AG09309 (cell line): ENCODE measurements around the gene RXRA.

Source experiments
- DNase-seq: peaks from one replicate; pipeline ENCODE4 v3.0.0-alpha.2; 2010; ENCODE audit warnings: low read depth
- H3K4me3 ChIP-seq: 2 replicates; pipeline ENCODE4 v1.5.1; 2011; ENCODE audit warnings: mild to moderate bottlenecking, low read depth, low read length, moderate library complexity; ENCODE audit not compliant: control insufficient read depth
- TF ChIP-seq, protein P1 (sequence below): IDR thresholded peaks from 2 replicates; pipeline ENCODE4 v1.5.1; 2011; ENCODE audit warnings: mild to moderate bottlenecking, low read depth, low read length, inconsistent platforms; ENCODE audit not compliant: insufficient read depth, control insufficient read depth; ENCODE audit errors: missing control alignments

The RXRA gene

DNA sequence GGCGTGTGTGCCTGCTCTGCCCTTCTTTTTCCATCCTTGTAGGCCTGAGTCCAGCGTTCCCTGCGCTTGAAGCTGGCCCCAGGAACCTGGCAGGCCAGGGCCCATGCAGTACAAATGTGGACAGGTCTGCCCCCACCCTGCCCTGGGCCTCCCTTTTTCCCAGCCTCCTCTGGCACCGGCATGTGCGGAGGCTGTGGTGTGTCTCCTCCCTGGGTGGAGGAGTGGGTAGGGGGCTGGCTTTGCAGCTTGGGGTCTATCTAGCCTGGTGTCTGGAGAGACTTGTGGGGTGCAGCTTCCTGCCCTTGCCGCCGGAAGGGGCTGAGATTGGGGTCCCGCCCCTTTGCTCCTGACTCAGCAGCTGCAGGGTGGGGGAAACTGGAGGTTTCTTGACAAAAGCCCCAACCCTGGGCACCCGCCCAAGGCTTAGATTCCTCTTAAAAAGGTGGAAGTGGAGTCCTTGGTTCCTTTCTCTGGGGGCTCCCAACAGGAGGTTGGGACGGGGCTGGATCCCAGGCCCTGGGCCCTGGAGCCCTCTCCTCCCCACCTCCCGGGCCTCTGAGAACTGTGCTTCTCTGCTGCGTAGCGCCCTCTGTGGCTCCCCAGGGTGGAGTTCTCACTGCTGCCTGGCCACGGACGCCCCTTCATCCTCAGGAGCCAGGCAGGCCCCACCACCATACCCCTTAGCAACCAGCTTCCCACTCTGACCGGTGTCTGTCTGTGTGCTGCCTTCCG, 18.0 kb downstream of the RXRA start:
- TF ChIP-seq, protein P1, sequence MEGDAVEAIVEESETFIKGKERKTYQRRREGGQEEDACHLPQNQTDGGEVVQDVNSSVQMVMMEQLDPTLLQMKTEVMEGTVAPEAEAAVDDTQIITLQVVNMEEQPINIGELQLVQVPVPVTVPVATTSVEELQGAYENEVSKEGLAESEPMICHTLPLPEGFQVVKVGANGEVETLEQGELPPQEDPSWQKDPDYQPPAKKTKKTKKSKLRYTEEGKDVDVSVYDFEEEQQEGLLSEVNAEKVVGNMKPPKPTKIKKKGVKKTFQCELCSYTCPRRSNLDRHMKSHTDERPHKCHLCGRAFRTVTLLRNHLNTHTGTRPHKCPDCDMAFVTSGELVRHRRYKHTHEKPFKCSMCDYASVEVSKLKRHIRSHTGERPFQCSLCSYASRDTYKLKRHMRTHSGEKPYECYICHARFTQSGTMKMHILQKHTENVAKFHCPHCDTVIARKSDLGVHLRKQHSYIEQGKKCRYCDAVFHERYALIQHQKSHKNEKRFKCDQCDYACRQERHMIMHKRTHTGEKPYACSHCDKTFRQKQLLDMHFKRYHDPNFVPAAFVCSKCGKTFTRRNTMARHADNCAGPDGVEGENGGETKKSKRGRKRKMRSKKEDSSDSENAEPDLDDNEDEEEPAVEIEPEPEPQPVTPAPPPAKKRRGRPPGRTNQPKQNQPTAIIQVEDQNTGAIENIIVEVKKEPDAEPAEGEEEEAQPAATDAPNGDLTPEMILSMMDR, result no peak
- DNase-seq, result no peak
- no peak overlapping the region for H3K4me3 ChIP-seq

DNA sequence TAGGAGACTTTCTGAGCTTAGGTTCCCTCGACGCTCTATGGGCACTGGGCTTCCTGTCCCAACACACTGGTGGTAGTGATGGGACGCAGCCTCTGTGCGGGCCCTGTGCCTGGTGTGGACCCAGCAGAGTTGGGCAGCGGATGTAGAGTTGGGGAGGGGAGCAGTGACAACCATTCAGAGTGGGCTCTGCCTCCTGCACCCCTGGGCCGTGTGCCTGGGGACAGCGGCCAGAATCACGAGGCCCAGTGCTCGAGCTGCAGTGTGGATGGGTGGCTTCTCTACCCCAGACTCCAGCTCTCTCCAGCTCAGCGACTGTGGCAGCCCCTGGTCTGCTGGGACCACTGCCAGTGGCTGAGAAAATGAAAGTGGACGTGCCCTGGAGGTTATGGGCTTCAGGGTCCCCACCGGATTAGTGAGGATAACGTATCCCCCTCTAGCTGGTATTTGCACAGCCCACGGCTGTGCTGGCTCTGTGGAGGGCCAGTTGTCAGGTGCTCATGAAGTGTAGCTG, 18.6 kb downstream of the RXRA start:
- no peak overlapping the region for H3K4me3 ChIP-seq
- TF ChIP-seq, protein P1, result no peak
- DNase-seq, result no peak

DNA sequence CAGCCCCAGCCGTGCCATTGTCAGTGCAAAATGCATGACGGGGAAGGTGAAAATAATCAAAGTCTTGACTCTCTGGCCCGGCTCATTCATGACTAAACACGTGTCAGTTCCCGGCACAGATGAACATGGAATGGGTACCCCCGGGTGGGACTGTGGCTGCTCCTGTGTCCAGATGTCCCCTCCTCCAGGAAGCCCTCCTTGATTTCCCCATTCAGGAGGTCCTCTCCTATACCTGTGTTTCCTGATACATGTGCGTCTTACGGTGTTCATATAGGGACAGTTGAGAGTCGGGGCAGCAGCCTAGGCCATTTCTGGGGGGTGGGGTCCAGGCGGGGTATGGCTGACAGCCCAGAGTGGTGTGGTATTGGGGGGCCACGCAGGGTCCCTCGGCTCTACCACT, 19.5 kb downstream of the RXRA start:
- DNase-seq, result no peak
- no peak overlapping the region for H3K4me3 ChIP-seq
- TF ChIP-seq, protein P1, result no peak

DNA sequence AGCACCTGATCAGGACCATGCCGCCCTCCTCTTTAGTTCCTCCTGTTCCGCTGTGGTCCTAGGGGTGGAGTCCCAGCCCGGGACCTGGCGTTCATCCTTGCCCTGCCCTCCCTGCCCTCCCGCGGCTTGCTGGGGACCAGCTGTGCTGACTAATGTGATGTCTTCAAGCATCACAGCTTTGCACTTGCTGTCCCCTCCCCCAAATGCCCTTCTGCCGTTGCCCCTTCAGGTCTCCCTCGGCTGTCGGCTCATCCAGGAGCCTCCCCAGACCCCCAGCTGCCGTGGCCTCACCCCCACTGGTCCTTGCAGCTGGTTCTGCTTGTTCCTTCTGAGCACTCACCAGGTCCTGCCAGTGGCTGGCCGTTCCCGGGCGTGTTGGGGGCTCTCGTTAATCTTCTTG, 19.9 kb downstream of the RXRA start:
- no peak overlapping the region for H3K4me3 ChIP-seq
- TF ChIP-seq, protein P1, result no peak
- no peak for DNase-seq

DNA sequence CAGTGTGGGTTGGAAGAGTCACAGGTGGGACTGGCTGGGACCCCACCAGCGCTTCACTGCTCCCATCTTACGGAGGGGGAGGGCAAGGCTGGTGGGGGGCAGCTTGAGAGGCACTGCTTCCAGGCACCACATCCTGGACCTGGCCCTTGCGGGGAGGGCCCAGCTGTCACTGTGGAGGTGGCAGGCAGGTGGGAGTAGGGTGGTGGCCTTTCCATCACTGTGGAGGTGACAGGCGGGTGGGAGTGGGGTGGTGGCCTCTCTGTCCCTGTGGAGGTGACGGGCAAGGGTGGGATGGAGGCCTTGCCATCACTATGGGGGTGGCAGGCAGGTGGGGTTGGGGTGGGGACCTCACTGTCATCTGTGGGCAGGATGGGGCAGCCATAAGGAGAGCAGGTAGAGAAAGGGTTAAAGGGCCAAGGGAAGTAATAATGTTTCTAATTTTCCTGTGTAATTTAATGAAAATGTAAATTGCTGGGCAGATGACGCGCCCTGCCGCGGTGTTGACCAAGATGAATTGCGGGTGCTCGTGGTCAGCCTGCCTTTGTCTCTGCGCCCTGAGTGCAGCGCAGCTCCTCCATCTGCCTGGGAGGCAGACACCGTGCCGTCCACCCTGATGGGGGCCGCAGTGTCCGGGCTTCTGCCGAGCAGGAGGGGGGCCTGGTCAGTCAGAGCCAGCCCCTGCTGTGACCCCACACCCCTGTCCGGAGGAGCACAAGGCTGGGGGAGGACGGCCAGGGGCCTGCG, 20.8 kb downstream of the RXRA start:
- no peak overlapping the region for H3K4me3 ChIP-seq
- DNase-seq, result no peak
- TF ChIP-seq, protein P1, result no peak

DNA sequence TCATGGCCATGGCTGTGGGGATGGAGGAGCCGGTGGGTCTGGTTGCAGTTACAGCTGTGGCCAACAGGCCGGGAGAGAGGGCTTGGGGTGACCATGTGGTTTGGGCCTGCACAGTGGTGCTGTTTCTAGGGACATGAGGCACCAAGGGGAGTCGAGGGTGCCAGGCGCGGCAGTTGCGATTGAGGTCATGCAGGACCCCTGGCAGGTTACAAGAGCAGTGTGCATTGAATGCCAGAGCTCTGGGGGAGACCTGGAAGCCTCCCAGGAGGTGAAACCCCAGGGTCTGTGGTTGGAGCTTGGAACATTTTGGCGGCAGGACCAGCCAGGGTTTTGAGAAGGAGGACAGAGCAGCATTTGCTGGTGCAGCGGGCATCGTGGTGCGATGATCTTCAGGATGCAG, 21.7 kb downstream of the RXRA start:
- H3K4me3 ChIP-seq, result no peak overlapping the region
- TF ChIP-seq, protein P1, result no peak
- DNase-seq, result no peak
